Fibroblast of pulmonary artery (primary cell): ENCODE results near the gene NDUFV3.
"Not testable (repeated sequence)": the region's sequence is repeated elsewhere in the genome, so short reads cannot be mapped to it uniquely, and the experiment has no call there.

Source experiments
- DNase-seq: peaks from one replicate; pipeline ENCODE4 v3.0.0-alpha.2; 2010; ENCODE audit warnings: low read depth
- H3K4me3 ChIP-seq: replicated peaks from 2 replicates; pipeline ENCODE4 v1.5.1; 2011; ENCODE audit warnings: low read depth, mild to moderate bottlenecking, control low read depth, low read length, moderate library complexity
- TF ChIP-seq, protein P1 (sequence below): IDR thresholded peaks from 2 replicates; pipeline ENCODE4 v1.5.1; 2011; ENCODE audit warnings: mild to moderate bottlenecking, control low read depth, low read length, inconsistent platforms; ENCODE audit errors: missing control alignments

Gene NDUFV3

GRCh38 chr21:42892931-42893755, at the start of gene NDUFV3:
Gene NDUFV3, plus strand, starts transcription at chr21:42893309. Its CDS starts 25 bp downstream, at chr21:42893334.
- peak within 1 kb of the TSS; percentile 96 for H3K4me3 ChIP-seq
- peak; percentile 98 for DNase-seq
- TF ChIP-seq, protein P1, sequence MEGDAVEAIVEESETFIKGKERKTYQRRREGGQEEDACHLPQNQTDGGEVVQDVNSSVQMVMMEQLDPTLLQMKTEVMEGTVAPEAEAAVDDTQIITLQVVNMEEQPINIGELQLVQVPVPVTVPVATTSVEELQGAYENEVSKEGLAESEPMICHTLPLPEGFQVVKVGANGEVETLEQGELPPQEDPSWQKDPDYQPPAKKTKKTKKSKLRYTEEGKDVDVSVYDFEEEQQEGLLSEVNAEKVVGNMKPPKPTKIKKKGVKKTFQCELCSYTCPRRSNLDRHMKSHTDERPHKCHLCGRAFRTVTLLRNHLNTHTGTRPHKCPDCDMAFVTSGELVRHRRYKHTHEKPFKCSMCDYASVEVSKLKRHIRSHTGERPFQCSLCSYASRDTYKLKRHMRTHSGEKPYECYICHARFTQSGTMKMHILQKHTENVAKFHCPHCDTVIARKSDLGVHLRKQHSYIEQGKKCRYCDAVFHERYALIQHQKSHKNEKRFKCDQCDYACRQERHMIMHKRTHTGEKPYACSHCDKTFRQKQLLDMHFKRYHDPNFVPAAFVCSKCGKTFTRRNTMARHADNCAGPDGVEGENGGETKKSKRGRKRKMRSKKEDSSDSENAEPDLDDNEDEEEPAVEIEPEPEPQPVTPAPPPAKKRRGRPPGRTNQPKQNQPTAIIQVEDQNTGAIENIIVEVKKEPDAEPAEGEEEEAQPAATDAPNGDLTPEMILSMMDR = no peak

DNA sequence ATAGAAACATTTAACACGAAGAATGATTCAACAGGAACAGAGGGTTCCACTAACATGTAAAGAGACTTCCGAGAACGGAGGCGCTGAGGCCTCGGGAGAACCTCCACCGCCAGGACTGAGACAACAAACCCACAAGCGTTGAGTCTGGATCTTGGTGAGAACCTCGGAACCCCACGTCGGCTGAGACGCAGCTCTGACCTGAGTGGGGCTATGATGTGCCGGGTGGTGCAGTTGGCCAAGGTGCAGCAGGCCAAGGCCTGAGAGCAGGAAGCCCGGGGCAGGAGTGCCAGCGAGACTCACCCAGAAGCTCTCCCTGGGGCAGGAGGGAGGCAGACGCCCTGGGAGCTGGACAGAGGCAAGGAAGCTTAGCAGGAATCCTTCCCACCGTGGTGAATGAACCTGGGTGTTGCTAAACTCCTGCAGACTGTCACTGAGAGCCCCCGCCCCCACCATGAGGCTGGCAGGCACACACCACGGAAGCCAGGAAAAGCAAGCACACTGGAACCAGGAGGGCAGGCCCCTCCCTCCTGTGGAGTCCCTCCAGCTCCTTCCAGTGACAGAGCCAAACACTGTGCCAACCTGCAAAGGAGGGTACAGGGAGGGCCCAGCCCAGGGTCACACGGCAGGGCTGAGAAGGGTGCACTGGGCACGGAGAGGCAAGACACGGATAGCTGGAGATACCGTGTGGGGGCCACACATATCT, 48.5 kb upstream of the NDUFV3 start:
- DNase-seq = no peak
- TF ChIP-seq, protein P1 = no peak
- H3K4me3 ChIP-seq = no peak overlapping the region

DNA sequence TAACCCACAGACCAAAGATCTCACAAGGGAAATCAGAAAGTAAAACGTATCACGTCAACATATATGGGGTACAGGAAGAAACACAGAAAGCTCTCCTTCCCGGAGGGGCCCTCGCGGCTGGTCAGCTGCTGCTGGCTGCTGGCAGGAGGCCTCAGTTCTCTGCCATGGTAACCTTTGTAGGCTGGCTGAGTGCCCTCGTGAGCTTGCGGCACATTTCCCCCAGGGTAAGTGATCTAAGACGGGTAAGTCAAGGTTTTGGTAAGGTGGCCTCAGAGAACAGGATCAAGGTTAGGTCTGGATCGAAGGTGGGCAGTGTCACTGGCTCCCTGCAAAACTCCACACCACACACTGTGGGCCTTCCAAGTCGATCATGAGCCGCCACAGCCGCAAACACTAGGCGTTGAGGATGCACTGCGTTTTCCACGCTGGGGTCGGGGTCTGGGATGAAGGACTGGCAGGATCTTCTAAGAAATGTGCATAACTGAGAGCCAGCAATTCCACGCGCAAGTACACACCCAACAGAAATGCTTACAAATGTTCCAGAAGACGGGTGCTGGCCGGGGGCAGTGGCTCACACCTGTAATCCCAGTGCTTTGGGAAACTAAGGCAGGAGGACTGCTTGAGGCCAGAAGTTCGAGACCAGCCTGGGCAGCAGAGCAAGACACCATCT, 47.7 kb upstream of the NDUFV3 start:
- TF ChIP-seq, protein P1 = no peak
- no peak for DNase-seq
- no peak overlapping the region for H3K4me3 ChIP-seq

GRCh38 chr21:42846221-42846620, 46.9 kb upstream of the NDUFV3 start:
- no peak overlapping the region for H3K4me3 ChIP-seq
- TF ChIP-seq, protein P1 = no peak
- no peak for DNase-seq

DNA sequence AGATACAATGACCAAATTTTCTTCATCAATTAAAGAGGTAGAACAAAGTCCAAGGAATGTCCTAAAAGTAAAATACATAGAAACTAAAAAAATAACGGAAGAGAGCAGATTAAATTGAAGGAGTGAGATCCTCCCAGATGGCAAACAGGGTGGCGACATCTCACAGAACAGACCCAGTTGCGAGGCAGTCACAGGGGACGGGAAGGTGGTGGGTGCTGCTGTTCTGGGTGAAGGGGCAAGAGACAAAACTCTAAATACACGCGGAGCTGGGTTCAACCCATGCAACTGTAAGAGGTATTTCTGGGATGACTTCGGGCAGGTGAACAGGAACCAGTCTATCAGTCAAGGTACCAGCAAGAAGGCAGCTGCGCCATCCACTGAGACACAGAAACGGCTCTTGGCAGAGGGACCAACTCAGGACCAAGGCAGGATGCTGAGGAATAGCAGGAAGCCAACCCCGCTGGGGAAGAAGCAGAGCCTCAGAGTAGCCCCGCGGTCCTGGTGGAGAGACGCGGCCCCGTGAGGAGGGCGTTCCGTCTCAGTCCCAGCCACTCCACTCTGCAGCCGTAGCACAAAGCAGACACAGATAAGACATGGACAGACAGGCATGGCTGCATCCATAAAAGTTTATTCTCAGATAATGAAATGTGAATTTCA, 45.9 kb upstream of the NDUFV3 start:
- no peak for DNase-seq
- H3K4me3 ChIP-seq = no peak overlapping the region
- TF ChIP-seq, protein P1 = no peak

GRCh38 chr21:42847726-42848125, 45.4 kb upstream of the NDUFV3 start:
- TF ChIP-seq, protein P1 = no peak
- no peak for DNase-seq
- no peak overlapping the region for H3K4me3 ChIP-seq

DNA sequence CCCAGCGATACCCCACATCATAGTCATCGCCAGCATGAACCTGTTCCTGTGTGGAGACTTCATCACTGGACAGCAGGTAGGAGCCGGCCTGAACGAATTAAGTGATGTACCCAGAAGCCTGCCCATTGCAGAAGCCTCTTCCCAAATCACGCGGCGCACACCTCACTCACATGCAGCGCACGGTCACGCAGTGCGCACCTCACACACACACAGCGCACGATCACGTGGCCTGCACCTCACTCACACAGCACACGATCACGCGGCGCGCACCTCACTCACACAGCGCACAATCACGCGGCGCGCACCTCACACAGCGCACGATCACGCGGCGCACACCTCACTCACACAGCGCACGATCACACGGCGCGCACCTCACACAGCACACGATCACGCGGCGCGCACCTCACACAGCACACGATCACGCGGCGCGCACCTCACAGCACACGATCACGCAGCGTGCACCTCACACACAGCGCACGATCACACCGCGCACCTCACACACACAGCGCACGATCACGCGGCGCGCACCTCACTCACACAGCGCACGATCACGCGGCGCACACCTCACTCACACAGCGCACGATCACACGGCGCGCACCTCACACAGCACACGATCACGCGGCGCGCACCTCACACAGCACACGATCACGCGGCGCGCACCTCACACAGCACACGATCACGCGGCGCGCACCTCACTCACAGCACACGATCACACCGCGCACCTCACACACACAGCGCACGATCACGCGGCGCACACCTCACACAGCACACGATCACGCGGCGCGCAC, 44.8 kb upstream of the NDUFV3 start:
- not testable (repeated sequence) for DNase-seq

More for the DNA sequence above, 44.8 kb upstream of the NDUFV3 start:
- H3K4me3 ChIP-seq = not testable (repeated sequence)
